ENCODE results near the gene FGD6. TPM values are rescaled to one million over a fixed set of nuclear protein-coding genes. Genes with fewer than 3 reads are reported as not detected.

FGD6 gene
- total RNA-seq, 2 experiments from 2014 or later: 5.6 to 7.8 TPM

GRCh38 chr12:95129115-95129514, 88.2 kb downstream of the FGD6 start:
- BruUV-seq (replicated peaks): no TSS peak
- intact Hi-C loops (cut with micrococcal nuclease; ENCODE audit: unreplicated experiment): no loop called here
- no peak overlapping the region for H3K27ac ChIP-seq (ENCODE audit: low read depth, low read length, poor library complexity, severe bottlenecking)
- DNase-seq (ENCODE audit: low spot score): no peak
- ChIA-PET CTCF (ENCODE audit: unreplicated experiment) (no interaction called here), POLR2A (no interaction called here)
- peaks cover 11% of the 10 kb centered on the region for H3K36me3 ChIP-seq (ENCODE audit: insufficient read depth, low read length)
- no peaks in the 10 kb centered on the region for H3K4me1 ChIP-seq (ENCODE audit: insufficient read depth, low read length, poor library complexity, severe bottlenecking)
- H3K9me2 ChIP-seq (ENCODE audit: insufficient read depth, low read length): no peaks in the 10 kb centered on the region
- no peaks in the 10 kb centered on the region for H4K20me1 ChIP-seq (ENCODE audit: insufficient read depth, low read length)
- no peaks in the 10 kb centered on the region for H3K9me3 ChIP-seq (ENCODE audit: low read length)
- TF ChIP-seq EZH2phosphoT487 (IDR thresholded peaks at IDR 0.05; ENCODE audit: borderline replicate concordance, low read depth, low read length) (no peak), CTCF (conservative IDR thresholded peaks at IDR 0.05; ENCODE audit: low read length) (no peak)
- H3K4me2 ChIP-seq (ENCODE audit: low read length): no peak overlapping the region
- H2AFZ ChIP-seq (ENCODE audit: low read length): no peak overlapping the region
- no peaks in the 10 kb centered on the region for H3K79me2 ChIP-seq (ENCODE audit: insufficient read depth, low read depth, low read length)
- no peak overlapping the region for H3K4me3 ChIP-seq (ENCODE audit: low read depth, low read length, poor library complexity, severe bottlenecking)

- CTCF ChIA-PET (ENCODE audit: unreplicated experiment): no interaction called here
- H3K4me2 ChIP-seq (ENCODE audit: low read length): no peak overlapping the region
- H3K4me3 ChIP-seq (ENCODE audit: low read depth, low read length, poor library complexity, severe bottlenecking): no peak overlapping the region
- no peaks in the 10 kb centered on the region for H3K79me2 ChIP-seq (ENCODE audit: insufficient read depth, low read depth, low read length)
- no peak for TF ChIP-seq EZH2phosphoT487 (IDR thresholded peaks at IDR 0.05; ENCODE audit: borderline replicate concordance, low read depth, low read length)
- TF ChIP-seq CTCF (conservative IDR thresholded peaks at IDR 0.05; ENCODE audit: low read length): no peak
- H4K20me1 ChIP-seq (ENCODE audit: insufficient read depth, low read length): no peaks in the 10 kb centered on the region
- POLR2A ChIA-PET: no interaction called here
- H2AFZ ChIP-seq (ENCODE audit: low read length): no peak overlapping the region
- no peaks in the 10 kb centered on the region for H3K4me1 ChIP-seq (ENCODE audit: insufficient read depth, low read length, poor library complexity, severe bottlenecking)
- H3K27ac ChIP-seq (ENCODE audit: low read depth, low read length, poor library complexity, severe bottlenecking): no peak overlapping the region
- no peak for DNase-seq (ENCODE audit: low spot score)
- H3K9me3 ChIP-seq (ENCODE audit: low read length): no peaks in the 10 kb centered on the region
- intact Hi-C loops (cut with micrococcal nuclease; ENCODE audit: unreplicated experiment): no loop called here
- no peaks in the 10 kb centered on the region for H3K36me3 ChIP-seq (ENCODE audit: insufficient read depth, low read length)
- BruUV-seq (replicated peaks): no TSS peak
- H3K9me2 ChIP-seq (ENCODE audit: insufficient read depth, low read length): no peaks in the 10 kb centered on the region
These were observed 90.5 kb downstream of the FGD6 start for GRCh38 chr12:95126736-95127135.

GRCh38 chr12:95126076-95126475, 91.2 kb downstream of the FGD6 start:
- Histone ChIP-seq H3K9me3 (ENCODE audit: low read length) (no peaks in the 10 kb centered on the region), H3K79me2 (ENCODE audit: insufficient read depth, low read depth, low read length) (no peaks in the 10 kb centered on the region), H3K9me2 (ENCODE audit: insufficient read depth, low read length) (no peaks in the 10 kb centered on the region), H3K4me3 (ENCODE audit: low read depth, low read length, poor library complexity, severe bottlenecking) (no peak overlapping the region), H3K27ac (ENCODE audit: low read depth, low read length, poor library complexity, severe bottlenecking) (no peak overlapping the region), H4K20me1 (ENCODE audit: insufficient read depth, low read length) (no peaks in the 10 kb centered on the region), H3K36me3 (ENCODE audit: insufficient read depth, low read length) (no peaks in the 10 kb centered on the region), H3K4me1 (ENCODE audit: insufficient read depth, low read length, poor library complexity, severe bottlenecking) (no peaks in the 10 kb centered on the region), H3K4me2 (ENCODE audit: low read length) (no peak overlapping the region), H2AFZ (ENCODE audit: low read length) (no peak overlapping the region)
- intact Hi-C loops (cut with micrococcal nuclease; ENCODE audit: unreplicated experiment): no loop called here
- CTCF ChIA-PET (ENCODE audit: unreplicated experiment): no interaction called here
- no peak for DNase-seq (ENCODE audit: low spot score)
- POLR2A ChIA-PET: interaction anchor here (0.6 kb wide), 1 partner anchor 159 kb away, joined by 6 read pairs; no protein-coding TSS in a partner anchor
- no TSS peak for BruUV-seq (replicated peaks)
- TF ChIP-seq EZH2phosphoT487 (IDR thresholded peaks at IDR 0.05; ENCODE audit: borderline replicate concordance, low read depth, low read length) (no peak), CTCF (conservative IDR thresholded peaks at IDR 0.05; ENCODE audit: low read length) (no peak)
